BE2C (cell line): Measurements from ENCODE around the gene RGS19.

Source experiments
- DNase-seq: peaks from one replicate; pipeline ENCODE4 v3.0.0-alpha.2; 2020
- H3K27me3 ChIP-seq: fragments of 250-450 bp; sonication (Bioruptor Pico); 2 replicates; pipeline ENCODE4 v1.5.1; 2020; ENCODE audit warnings: mild to moderate bottlenecking
- H3K36me3 ChIP-seq: fragments of 250-450 bp; sonication (Bioruptor Pico); 2 replicates; pipeline ENCODE4 v1.5.1; 2020; ENCODE audit warnings: mild to moderate bottlenecking
- H3K4me1 ChIP-seq: fragments of 250-450 bp; sonication (Bioruptor Pico); 2 replicates; pipeline ENCODE4 v1.5.1; 2020
- H3K4me3 ChIP-seq: 2 replicates; pipeline ENCODE4 v1.5.1; 2011; ENCODE audit warnings: low read depth, low read length
- H3K9me3 ChIP-seq: fragments of 250-450 bp; sonication (Bioruptor Pico); 2 replicates; pipeline ENCODE4 v1.5.1; 2020
- CTCF ChIP-seq: IDR thresholded peaks from 2 replicates; pipeline ENCODE4 v1.5.1; 2012; ENCODE audit warnings: mild to moderate bottlenecking, low read depth, low read length

The RGS19 gene

GRCh38 chr20:64055396-64055892, 23.9 kb downstream of the RGS19 start:
- Histone ChIP-seq H3K9me3 (no peaks in the 10 kb centered on the region), H3K36me3 (no peaks in the 10 kb centered on the region), H3K4me3 (no peak overlapping the region), H3K4me1 (peaks cover 48% of the 10 kb centered on the region), H3K27me3 (no peaks in the 10 kb centered on the region)
- DNase-seq: no peak
- TF ChIP-seq CTCF: no peak

- peak; percentile 64 for TF ChIP-seq CTCF
- H3K36me3 ChIP-seq: no peaks in the 10 kb centered on the region
- peaks cover 50% of the 10 kb centered on the region for H3K4me1 ChIP-seq
- DNase-seq: peak; percentile 81
- no peaks in the 10 kb centered on the region for H3K9me3 ChIP-seq
- H3K4me3 ChIP-seq: peak overlapping the region; percentile 28; the same call in 1 of the 2 replicates
- H3K27me3 ChIP-seq: no peaks in the 10 kb centered on the region
Measured at GRCh38 chr20:64053841-64054661, 25.3 kb downstream of the RGS19 start.

GRCh38 chr20:64052987-64053840, 26.1 kb downstream of the RGS19 start:
- DNase-seq: no peak
- H3K4me3 ChIP-seq: no peak overlapping the region
- peaks cover 6% of the 10 kb centered on the region for H3K27me3 ChIP-seq
- H3K9me3 ChIP-seq: no peaks in the 10 kb centered on the region
- peaks cover 50% of the 10 kb centered on the region for H3K4me1 ChIP-seq
- no peaks in the 10 kb centered on the region for H3K36me3 ChIP-seq
- TF ChIP-seq CTCF: no peak

GRCh38 chr20:64052326-64052722, 27.0 kb downstream of the RGS19 start:
- H3K4me1 ChIP-seq: peaks cover 47% of the 10 kb centered on the region

GRCh38 chr20:64051561-64052325, 27.6 kb downstream of the RGS19 start:
- Histone ChIP-seq H3K4me3 (no peak overlapping the region), H3K27me3 (peaks cover 10% of the 10 kb centered on the region), H3K4me1 (peaks cover 42% of the 10 kb centered on the region), H3K36me3 (no peaks in the 10 kb centered on the region), H3K9me3 (no peaks in the 10 kb centered on the region)
- DNase-seq: peak; percentile 55
- no peak for TF ChIP-seq CTCF

More at GRCh38 chr20:64052326-64052722, 27.0 kb downstream of the RGS19 start:
- no peak for DNase-seq
- Histone ChIP-seq H3K27me3 (peaks cover 10% of the 10 kb centered on the region), H3K9me3 (no peaks in the 10 kb centered on the region), H3K4me3 (no peak overlapping the region), H3K36me3 (no peaks in the 10 kb centered on the region)
- TF ChIP-seq CTCF: no peak
